Measurements from ENCODE around the gene IFT122. TPM values are rescaled to one million over a fixed set of nuclear protein-coding genes. Genes with fewer than 3 reads are reported as not detected.

Gene IFT122
- total and polyA plus RNA-seq, 10 donors = 5.2 to 31.3 (median 18.1) TPM

GRCh38 chr3:129563850-129564535 lies 124.0 kb downstream of the IFT122 start:
- Histone ChIP-seq H3K27me3 (replicated peaks in 1 of 7) (no peaks in the 10 kb centered on the region), H3K9me3 (no peaks in the 10 kb centered on the region), H3K27ac (peak overlapping the region in 7 of 8 donors; percentile 0 to 79 (median 43)), H3K4me1 (peaks cover 6 to 93% (median 56%) of the 10 kb centered on the region in 6 donors), H3K4me3 (no peak overlapping the region), H3K36me3 (peaks cover 0 to 100% (median 39%) of the 10 kb centered on the region in 6 donors)
- intact Hi-C loops (cut with DNase I; ENCODE audit: low total_unique reads) = no loop called here
- no peak for TF ChIP-seq POLR2AphosphoS5 (IDR thresholded peaks at IDR 0.05)
- no peak for DNase-seq
- 66 to 86% (median 79%) methylated on average over 7 to 8 of the region's 8 CpGs for WGBS, 5 donors

- TF ChIP-seq CTCF (IDR thresholded peaks at IDR 0.05 in 8 of 11, conservative IDR thresholded peaks at IDR 0.05 in 3 of 11) = no peak
- TF ChIP-seq POLR2AphosphoS5 (IDR thresholded peaks at IDR 0.05) = peak in 2 of 3 donors; percentile 23 to 50
- Histone ChIP-seq H3K4me1 (peaks cover 4 to 82% (median 46%) of the 10 kb centered on the region in 6 donors), H3K27ac (peak overlapping the region in 5 of 8 donors; percentile 0 to 79 (median 50)), H3K36me3 (peaks cover 0 to 100% (median 40%) of the 10 kb centered on the region in 6 donors), H3K4me3 (no peak overlapping the region), H3K9me3 (no peaks in the 10 kb centered on the region), H3K27me3 (replicated peaks in 1 of 7) (no peaks in the 10 kb centered on the region)
- no peak for DNase-seq
- 89 to 94% (median 92%) methylated on average over 7 to 21 of the region's 21 CpGs for WGBS, 5 donors
- intact Hi-C loops (cut with DNase I; ENCODE audit: low total_unique reads) = no loop called here
Measured at GRCh38 chr3:129564981-129565644, 125.1 kb downstream of the IFT122 start.

- intact Hi-C loops (cut with DNase I; ENCODE audit: low total_unique reads) = no loop called here
- no peak for TF ChIP-seq POLR2AphosphoS5 (IDR thresholded peaks at IDR 0.05)
- TF ChIP-seq POLR2A (IDR thresholded peaks at IDR 0.05) = no peak
- no peak for TF ChIP-seq CTCF (IDR thresholded peaks at IDR 0.05 in 8 of 11, conservative IDR thresholded peaks at IDR 0.05 in 3 of 11)
Measured at GRCh38 chr3:129565902-129566301, 125.9 kb downstream of the IFT122 start.

GRCh38 chr3:129567176-129567705 lies 127.2 kb downstream of the IFT122 start:
- Histone ChIP-seq H3K4me3 (no peak overlapping the region), H3K27me3 (replicated peaks in 1 of 7) (no peaks in the 10 kb centered on the region), H3K27ac (peak overlapping the region in 4 of 8 donors; percentile 29 to 45 (median 35)), H3K9me3 (no peaks in the 10 kb centered on the region), H3K4me1 (peaks cover 0 to 61% (median 31%) of the 10 kb centered on the region in 6 donors), H3K36me3 (peaks cover 0 to 100% (median 54%) of the 10 kb centered on the region in 6 donors)
- intact Hi-C loops (cut with DNase I; ENCODE audit: low total_unique reads) = no loop called here
- 67 to 83% (median 78%) methylated on average over 17 to 18 of the region's 18 CpGs for WGBS, 5 donors
- TF ChIP-seq POLR2A (IDR thresholded peaks at IDR 0.05) = no peak
- TF ChIP-seq CTCF (IDR thresholded peaks at IDR 0.05 in 8 of 11, conservative IDR thresholded peaks at IDR 0.05 in 3 of 11) = no peak
- peak; percentile 49 to 73 (median 72) for TF ChIP-seq POLR2AphosphoS5 (IDR thresholded peaks at IDR 0.05)
- no peak for DNase-seq

More at GRCh38 chr3:129565902-129566301, 125.9 kb downstream of the IFT122 start:
- DNase-seq = no peak
- Histone ChIP-seq H3K27ac (peak overlapping the region in 1 of 8 donors; percentile 45), H3K9me3 (no peaks in the 10 kb centered on the region), H3K4me3 (no peak overlapping the region), H3K36me3 (peaks cover 0 to 100% (median 46%) of the 10 kb centered on the region in 6 donors), H3K27me3 (replicated peaks in 1 of 7) (no peaks in the 10 kb centered on the region), H3K4me1 (peaks cover 4 to 74% (median 40%) of the 10 kb centered on the region in 6 donors)
- WGBS, 5 donors = 94 to 96% (median 96%) methylated on average over 7 of the region's 7 CpGs

All from spleen (tissue), 11 donors.